ENCODE measurements around the gene UQCR11.
A peak's percentile ranks its signal among the peaks of the same experiment; 100 is the strongest.

The UQCR11 gene

GRCh38 chr19:1605236-1606137, at the start of gene UQCR11:
Gene UQCR11, minus strand, starts transcription at chr19:1605462. Its CDS starts 53 bp downstream, at chr19:1605409.
- H3K27ac Mint-ChIP-seq, result peak within 1 kb of the TSS; percentile 93 to 99 (median 98)
- H3K27me3 Mint-ChIP-seq (ENCODE audit: low read depth), result no peaks in the 10 kb centered on the region
- H3K4me3 Mint-ChIP-seq, result peak within 1 kb of the TSS; percentile 90 to 93 (median 91)
- no peaks in the 10 kb centered on the region for H3K4me1 Mint-ChIP-seq
- H3K9me3 Mint-ChIP-seq, result no peaks in the 10 kb centered on the region
- peaks cover 10% of the 10 kb centered on the region for H3K36me3 Mint-ChIP-seq (ENCODE audit: low read depth)
- peak; percentile 67 to 73 (median 68) for TF ChIP-seq CTCF (IDR thresholded peaks at IDR 0.05; ENCODE audit: unreplicated experiment in 3 of 3)

- Mint-ChIP-seq H3K4me1 (peaks cover 7% of the 10 kb centered on the region), H3K4me3 (peak overlapping the region; percentile 57 to 68 (median 63)), H3K36me3 (ENCODE audit: low read depth) (no peaks in the 10 kb centered on the region), H3K27me3 (ENCODE audit: low read depth) (peaks cover 11% of the 10 kb centered on the region), H3K27ac (no peak overlapping the region), H3K9me3 (no peaks in the 10 kb centered on the region)
- no peak for TF ChIP-seq CTCF (IDR thresholded peaks at IDR 0.05; ENCODE audit: unreplicated experiment in 3 of 3)
These were observed 49.0 kb upstream of the UQCR11 start for GRCh38 chr19:1654178-1654792.

DNA sequence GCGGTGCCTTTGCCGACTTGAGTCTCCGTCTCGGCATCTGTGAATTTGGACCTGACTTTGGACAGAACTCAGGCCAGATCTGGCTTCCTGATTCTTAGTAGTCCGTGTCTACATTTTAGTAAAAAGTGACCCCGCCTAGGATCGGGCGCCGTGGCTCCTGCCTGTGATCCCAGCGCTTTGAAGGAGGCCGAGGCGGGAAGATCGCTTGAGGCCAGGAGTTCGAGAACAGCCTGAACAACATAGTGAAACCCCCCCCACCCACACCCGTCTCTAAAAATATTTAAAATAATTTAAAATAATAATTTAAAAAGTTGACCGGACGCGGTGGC, 48.0 kb upstream of the UQCR11 start:
- H3K9me3 Mint-ChIP-seq, result no peaks in the 10 kb centered on the region
- no peaks in the 10 kb centered on the region for H3K36me3 Mint-ChIP-seq (ENCODE audit: low read depth)
- peaks cover 7% of the 10 kb centered on the region for H3K4me1 Mint-ChIP-seq
- H3K27ac Mint-ChIP-seq, result peak overlapping the region; percentile 95 to 99 (median 97)
- H3K27me3 Mint-ChIP-seq (ENCODE audit: low read depth), result peaks cover 11% of the 10 kb centered on the region
- TF ChIP-seq CTCF (IDR thresholded peaks at IDR 0.05; ENCODE audit: unreplicated experiment in 3 of 3), result no peak
- peak overlapping the region; percentile 91 to 95 (median 94) for H3K4me3 Mint-ChIP-seq

DNA sequence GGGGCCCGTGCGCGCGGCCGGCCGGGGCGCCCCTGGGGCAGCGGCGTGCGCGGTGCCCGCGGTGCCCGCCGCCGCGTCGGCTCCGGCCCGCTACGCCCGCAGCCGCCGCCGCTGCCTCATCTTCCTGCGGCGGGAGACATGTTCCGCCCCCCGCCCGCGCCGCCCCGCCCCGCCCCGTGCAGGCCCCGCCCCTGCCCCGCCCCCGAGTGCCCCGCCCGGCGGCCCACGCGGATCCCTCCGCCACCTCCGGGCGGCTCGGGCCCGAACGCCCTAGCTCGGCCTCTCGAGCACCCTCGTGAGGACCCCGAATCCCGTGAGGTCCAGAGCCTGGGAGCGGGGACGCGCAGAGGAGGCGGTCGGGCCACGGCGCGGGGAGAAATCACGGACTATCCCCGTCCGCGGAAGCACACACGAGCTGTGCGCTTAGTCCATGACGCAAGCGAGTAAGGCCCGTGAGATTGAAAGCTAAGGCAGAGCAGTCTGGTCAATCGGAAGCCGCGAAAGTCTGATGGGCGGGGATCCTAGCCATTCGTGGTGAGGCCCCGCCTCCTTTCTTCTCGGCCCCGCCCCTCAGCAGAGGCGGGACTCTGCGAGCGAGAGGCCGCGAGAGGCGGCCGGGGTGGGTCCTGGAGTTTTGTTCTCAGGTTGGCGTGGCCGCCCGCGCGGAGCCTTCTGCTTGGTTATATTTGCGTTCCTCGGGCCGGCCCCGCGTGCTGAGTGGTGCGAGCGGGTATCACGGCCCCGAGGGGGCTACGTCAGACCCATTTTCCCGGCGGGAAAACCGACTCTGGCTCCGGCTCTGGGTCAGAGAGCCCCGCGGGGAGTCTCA, 47.4 kb upstream of the UQCR11 start, which contains the start of gene TCF3:
Gene TCF3 (minus strand): TSS at position 145 of the 829 bp plus-strand sequence. CDS start 2,367 bp downstream, outside the sequence.
- Mint-ChIP-seq H3K27me3 (ENCODE audit: low read depth) (peaks cover 11% of the 10 kb centered on the region), H3K9me3 (no peaks in the 10 kb centered on the region), H3K4me1 (peaks cover 7% of the 10 kb centered on the region), H3K36me3 (ENCODE audit: low read depth) (no peaks in the 10 kb centered on the region), H3K27ac (peak within 1 kb of the TSS; percentile 98 to 99 (median 98)), H3K4me3 (peak within 1 kb of the TSS; percentile 98 to 99 (median 98))
- TF ChIP-seq CTCF (IDR thresholded peaks at IDR 0.05; ENCODE audit: unreplicated experiment in 3 of 3), result no peak

DNA sequence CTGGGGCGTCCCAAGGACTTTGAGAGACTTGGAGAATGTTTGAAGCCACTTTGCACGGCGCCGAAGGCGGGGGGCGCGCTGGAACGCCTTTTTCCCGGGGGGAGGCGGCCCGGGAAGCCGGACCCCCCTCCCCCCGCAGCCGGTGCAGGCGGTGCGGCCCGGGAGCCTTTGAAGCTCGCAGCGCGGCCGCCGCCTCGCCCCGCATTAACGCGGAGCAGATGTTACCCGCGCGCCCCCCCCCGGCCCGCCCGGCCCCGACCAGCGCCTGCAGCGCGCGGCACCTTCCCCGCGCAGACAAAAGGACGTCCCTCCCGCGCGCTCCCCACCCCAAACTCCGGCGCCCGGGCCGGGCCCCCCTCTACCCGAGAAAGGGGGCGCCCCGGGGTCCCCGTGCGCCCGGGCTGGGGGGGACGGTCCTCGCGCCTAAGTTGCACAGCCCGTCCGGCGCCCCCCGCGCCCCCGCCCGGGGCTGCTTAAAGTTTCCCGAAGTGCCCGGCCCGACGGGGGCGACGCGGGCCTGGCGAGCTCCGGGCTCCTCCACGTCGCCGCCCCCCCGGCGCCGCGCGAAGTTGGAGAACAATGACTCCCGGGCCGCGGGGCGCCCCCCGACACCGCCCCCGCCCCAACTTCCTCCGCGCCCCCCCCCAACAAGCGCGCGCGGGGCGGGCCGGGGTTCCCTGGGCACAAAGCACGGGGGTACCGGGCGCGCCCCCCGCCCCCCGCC, 46.5 kb upstream of the UQCR11 start:
- no peaks in the 10 kb centered on the region for H3K36me3 Mint-ChIP-seq (ENCODE audit: low read depth)
- peaks cover 4% of the 10 kb centered on the region for H3K27me3 Mint-ChIP-seq (ENCODE audit: low read depth)
- peaks cover 7% of the 10 kb centered on the region for H3K4me1 Mint-ChIP-seq
- peak overlapping the region; percentile 98 to 99 (median 98) for H3K27ac Mint-ChIP-seq
- H3K9me3 Mint-ChIP-seq, result no peaks in the 10 kb centered on the region
- peak overlapping the region; percentile 98 to 99 (median 98) for H3K4me3 Mint-ChIP-seq
- TF ChIP-seq CTCF (IDR thresholded peaks at IDR 0.05; ENCODE audit: unreplicated experiment in 3 of 3), result no peak
